GM03348 (cell line): ENCODE results near the gene PRKAG2.

Source experiments
- DNase-seq: peaks from one replicate; pipeline ENCODE4 v3.0.0; 2012; ENCODE audit warnings: low spot score

Gene PRKAG2

GRCh38 chr7:151724920-151725584, 151.9 kb downstream of the PRKAG2 start:
- DNase-seq, result no peak

DNA sequence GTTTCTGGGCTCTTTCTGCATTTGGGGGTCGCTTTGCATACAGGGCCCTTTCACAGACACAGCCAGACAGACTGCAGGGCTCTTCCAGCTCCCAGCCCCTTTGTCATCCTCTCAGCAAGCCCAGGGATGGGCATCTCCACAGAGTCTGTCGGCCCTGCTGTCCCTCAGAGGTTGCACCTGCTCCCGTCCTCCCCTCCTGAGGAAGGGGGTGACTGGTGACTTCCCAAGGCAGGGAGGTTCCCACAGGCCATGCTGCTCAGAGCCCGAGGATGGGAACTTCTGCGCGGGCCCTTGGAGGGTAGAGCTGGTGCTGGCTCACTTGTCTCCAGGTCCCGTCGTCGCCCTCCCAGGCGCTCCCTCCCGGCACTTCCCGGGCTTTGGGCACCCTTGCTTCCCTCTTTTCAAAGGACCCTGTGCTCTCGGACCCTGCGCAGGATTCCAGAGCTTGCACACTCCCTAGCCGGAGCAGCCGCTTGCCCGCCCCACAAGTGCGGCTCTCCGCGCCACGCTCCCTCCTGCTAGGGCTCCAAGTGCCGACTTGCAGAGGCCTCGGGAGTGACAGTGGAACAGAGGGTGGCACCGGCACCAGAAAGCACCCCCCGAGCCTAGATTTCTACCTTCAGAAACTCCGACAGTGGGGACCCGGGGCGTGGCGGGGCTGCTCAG, 152.5 kb downstream of the PRKAG2 start:
- DNase-seq, result no peak

DNA sequence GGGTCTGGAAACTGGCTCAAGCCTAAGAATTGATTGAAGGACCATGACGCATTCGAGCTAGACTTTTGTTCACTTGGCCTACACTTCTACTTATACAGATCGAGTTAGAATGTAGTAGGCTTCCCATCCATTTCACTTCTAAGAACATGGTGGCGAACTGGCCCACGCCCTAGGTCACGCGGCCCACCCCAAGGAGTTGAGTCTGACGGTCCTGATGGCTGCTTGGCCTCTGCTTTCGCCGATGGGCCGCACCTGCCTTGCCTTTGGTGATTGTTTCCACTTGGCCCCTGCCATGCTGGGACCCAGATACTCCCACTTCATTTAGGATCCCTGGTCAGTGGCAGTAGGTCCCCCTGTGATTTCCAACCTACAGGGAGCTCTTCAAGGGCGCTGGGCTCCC, 153.6 kb downstream of the PRKAG2 start:
- DNase-seq, result no peak

- DNase-seq, result no peak
These were observed 154.4 kb downstream of the PRKAG2 start for GRCh38 chr7:151722533-151722932.

DNA sequence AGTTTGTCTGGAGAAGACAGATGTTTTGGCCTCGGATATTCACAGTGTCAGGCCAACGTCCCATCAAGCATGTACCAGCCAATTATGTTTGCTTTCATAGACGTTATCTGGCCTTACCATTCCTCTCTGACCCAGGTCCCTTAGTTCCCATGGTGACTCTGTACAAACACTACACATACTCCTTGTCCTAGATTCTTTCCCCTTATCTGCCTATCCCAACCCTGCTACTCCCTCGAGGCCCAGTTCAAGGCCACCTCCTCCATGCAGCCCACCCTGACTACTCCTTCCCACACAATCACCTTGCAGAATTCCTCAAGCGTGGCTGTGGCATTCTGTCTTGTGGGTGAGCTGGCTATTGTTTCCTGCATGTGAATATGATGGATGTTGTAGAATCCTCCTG, 155.2 kb downstream of the PRKAG2 start:
- DNase-seq, result no peak

DNA sequence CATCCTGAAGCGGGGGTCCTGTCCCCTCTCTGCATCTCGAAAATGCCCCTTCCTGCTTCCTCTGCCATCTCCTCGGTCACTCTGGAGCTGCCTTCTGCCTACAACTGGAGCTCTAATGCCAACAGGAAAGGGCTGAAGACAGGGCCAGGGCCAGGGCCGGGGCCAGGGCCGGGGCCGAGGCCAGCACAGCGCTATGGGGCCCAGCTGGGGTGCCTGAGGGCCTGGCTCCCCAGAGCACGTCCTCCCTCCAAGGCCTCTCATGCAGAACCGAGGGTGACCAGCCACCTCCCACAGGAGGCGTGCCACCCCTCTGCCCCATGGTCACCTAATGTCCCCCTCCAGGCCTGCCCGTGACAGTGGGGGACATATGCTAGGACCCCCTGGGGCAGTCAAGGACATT, 155.7 kb downstream of the PRKAG2 start:
- no peak for DNase-seq

DNA sequence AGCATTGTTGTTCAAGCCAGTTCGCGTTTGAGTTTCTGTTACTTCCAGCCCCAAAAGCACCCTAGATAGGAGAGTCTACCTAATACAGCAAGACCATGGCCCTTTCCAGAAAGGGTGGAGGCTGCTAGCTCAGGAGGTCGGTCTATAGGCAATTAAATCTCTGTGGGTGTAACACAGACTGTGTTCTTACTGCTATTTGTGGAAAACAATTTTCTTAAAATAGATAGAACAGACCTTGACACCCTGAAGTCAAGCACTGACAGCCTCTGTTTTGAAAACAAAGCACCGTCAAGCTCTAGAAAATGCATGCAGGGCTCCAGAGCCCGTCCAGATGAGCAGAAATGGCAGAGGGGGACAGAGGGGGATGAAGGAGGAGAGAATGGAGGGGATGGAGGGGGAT, 156.6 kb downstream of the PRKAG2 start:
- no peak for DNase-seq

DNA sequence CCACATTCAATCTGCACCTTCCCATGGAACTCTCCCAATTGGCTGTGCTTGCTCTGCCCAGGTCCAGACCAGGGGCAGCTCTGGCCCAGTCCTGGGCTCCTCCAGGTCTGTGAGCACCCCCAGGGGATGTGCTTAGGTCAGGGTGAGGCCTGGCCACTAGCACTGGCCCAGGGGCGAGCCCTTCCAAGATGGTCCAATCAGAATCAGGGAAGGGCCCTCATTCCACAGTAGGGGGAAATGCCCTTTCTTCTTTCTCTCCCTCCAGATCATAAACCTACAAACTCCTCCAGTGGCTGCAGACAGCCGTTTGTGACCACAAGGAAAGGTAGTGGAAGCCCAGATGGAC, 157.0 kb downstream of the PRKAG2 start:
- no peak for DNase-seq

- no peak for DNase-seq
These were observed 157.7 kb downstream of the PRKAG2 start for GRCh38 chr7:151719031-151719896.

DNA sequence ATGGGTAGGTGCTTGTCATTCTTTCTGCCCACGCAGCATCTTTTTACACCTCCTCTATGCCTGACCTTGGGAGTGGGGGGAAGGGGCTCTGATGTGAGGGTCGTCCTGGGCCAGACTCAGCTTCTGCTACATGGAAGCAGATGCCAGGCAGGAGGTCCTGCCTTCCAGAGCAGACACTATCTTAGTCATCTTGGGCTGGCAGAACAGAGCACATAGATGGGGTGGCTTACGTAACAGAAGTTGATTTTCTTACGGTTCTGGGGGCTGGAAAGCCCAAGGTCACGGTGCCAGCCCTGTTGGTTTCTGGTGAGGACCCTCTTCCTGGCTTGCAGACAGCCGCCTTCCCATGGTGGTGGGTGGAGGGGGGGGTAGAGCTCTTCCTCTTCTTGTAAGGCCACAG, 159.0 kb downstream of the PRKAG2 start:
- DNase-seq, result no peak

DNA sequence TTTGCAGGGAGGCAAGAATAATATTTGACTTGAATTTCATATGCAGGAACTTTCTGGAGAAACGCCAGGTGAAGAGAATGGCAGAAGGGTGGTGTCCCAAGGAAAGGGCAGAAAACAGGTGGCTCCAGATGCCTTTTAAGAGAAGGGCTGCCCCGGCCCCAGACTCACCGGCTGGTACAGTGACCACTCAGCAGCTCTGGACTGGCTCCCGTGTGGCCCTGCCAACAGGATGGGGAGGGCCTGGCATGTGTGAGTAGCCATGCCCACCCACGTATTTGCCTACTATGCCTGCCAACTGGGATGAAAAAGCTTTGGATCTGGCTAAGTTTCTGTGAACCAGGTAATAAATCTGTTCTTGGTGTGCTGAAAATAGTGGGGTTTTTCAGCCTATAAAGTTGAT, 159.5 kb downstream of the PRKAG2 start:
- DNase-seq, result no peak

DNA sequence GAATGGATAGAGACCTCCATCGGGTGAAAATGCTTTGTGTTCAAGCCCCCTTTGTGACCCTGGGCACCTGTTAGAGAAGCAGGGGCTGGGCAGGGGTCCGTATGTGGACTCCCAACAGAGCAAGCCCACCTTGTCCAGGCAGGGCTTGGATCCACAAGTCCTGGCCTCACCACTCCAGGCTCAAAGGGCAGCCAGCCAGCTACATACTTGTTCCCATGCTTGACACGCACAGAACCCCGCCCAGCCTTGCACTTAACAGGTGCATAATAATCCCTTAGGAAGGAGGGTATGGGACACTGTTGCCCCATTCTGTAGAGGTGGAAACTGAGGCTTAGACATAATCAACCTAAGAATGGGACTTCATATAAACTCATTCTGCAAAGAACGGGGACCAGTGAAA, 160.6 kb downstream of the PRKAG2 start:
- no peak for DNase-seq

DNA sequence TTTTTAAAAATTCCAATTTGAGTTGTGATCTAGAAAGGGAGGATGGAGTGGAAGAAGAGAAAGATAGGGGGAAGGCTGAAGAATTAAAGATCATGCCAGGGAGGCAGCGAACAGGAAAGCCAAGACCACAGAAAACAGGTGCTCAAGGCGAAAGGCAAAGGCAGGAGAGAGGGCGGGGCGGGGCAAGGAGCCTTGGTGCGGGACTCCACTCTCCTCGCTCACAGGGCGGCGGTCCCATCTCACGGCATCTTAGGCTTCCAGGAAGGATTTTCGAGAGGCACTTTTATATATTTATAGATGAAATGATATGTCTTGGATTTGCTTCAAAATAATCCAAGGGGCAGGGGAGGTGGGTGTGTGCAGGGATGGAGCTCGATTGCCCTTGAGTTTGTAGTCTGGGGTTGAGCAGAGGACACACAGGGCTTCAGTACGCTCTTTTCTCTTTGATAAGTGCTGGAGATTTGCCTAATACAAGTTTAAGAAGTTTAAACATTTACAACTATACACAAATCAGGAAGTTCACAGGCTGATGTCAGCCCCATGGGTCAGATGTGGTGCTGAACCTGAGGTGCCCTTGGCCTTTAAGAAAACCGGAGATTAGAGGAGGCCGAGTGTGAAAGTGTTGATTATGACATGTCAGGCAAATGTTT, 161.1 kb downstream of the PRKAG2 start:
- no peak for DNase-seq

DNA sequence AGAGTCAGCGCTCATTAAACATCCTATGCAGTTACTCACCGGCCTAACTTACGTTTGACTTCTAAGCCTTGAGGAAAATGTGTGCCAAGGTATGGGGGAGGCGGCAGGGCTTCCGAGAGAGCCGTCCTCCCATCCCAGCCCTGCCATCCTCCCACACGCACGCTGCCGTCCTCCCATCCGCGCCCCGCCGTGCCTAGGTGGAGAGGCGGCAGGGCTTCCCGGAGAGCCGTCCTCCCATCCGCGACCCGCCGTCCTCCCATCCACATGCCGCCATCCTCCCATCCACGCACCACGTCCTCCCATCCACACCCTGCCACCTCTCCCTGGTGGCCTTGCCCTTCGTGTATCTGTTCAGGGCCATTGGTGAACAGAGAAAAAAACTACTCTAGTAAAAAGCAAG, 162.7 kb downstream of the PRKAG2 start:
- DNase-seq, result no peak

DNA sequence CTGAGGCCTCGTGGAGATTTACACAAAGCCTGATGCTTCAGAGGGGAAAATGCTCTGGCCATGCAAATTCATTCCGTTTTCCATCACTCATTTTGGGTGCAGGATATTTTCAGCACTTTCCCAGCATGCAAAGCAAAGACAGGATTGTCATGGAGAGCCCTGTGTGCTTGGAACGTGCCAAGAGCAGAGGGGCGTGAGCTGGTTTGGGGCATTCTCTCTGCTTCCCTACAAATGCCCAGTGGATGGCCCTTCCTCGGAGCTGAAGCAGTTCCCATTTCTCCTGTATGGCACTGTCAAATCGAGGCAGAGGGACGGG, 164.1 kb downstream of the PRKAG2 start:
- DNase-seq, result no peak

GRCh38 chr7:151711906-151712809, 164.8 kb downstream of the PRKAG2 start:
- no peak for DNase-seq

DNA sequence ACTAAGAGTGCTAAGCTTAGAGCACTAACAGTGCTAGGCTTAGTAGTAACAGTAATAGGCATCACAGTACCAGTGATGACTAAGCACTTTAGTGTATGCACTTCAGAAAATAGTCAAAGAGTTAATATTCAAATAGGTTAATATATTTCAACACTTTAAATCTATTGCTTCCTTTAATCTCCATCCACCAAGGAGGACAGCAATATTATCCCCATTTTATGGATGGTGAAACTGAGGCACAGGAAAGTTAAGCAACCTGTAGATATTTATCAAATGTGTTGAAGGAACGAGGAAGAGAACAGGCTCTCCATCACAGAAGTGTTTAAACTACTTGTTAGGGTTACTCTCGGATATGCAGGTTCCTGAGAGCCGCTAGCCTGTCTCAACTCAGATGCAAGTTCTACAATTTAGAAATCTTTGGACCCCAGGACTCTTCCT, 165.5 kb downstream of the PRKAG2 start:
- no peak for DNase-seq

- DNase-seq, result no peak
These were observed 166.1 kb downstream of the PRKAG2 start for GRCh38 chr7:151710646-151711434.

GRCh38 chr7:151710121-151710640, 166.7 kb downstream of the PRKAG2 start:
- DNase-seq, result no peak

DNA sequence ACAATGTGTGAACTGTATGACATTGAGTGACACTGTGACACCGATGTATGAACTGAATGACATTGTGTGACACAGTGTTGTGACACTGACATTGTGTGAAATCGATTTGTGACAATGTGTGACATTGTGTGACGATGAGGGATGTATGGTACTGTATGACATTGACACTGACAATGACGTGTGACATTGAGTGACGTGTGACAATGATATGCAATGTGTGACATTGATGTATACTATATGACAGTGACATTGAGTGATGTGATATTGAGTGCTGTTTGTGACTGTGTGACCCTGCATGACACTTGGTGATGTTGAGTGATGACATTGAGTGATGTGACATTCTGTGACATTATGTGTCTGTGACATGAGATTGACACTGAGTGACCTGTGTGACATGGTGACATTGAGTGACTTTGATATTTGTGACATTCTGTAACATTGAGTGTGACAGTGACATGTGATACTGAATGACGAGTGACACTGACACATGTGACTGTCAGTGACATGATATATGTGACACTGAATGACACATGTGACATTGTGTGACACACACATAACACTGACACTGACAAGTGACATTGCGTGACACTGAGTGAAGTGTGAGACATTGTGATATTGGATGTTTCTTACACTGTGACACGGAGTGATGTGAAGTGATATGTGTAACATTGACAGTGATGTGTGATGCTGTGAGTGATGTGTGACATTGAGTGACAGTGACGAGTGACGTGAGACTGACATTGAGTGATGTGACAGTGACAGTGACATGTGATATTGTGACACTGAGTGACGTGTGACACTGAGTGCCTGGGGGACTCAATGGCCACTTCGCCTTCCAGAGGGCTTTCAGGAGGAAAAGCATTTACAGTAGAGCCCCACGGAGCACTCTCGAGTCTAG, 167.5 kb downstream of the PRKAG2 start:
- no peak for DNase-seq
